NT2/D1 (cell line): ENCODE measurements around the gene CNPY4.

Experiments used
- DNase-seq: peaks from one replicate; pipeline ENCODE4 v3.0.0-alpha.2; 2011; ENCODE audit warnings: low read depth, low spot score
- H3K27me3 ChIP-seq: 2 replicates; pipeline ENCODE4 v1.6.0; 2011; ENCODE audit warnings: mild to moderate bottlenecking; ENCODE audit not compliant: insufficient read length, insufficient read depth
- H3K36me3 ChIP-seq: 2 replicates; pipeline ENCODE4 v1.6.1; 2011; ENCODE audit warnings: mild to moderate bottlenecking, low read length, mixed read lengths; ENCODE audit not compliant: insufficient read depth, insufficient read length
- H3K4me1 ChIP-seq: 2 replicates; pipeline ENCODE4 v1.5.1; 2011; ENCODE audit not compliant: insufficient read depth, insufficient read length
- H3K4me3 ChIP-seq: 2 replicates; pipeline ENCODE4 v1.5.1; 2011; ENCODE audit warnings: low read depth; ENCODE audit not compliant: insufficient read length
- H3K9ac ChIP-seq: 2 replicates; pipeline ENCODE4 v1.6.0; 2011; ENCODE audit warnings: low read depth; ENCODE audit not compliant: insufficient read length
- H3K9me3 ChIP-seq: 2 replicates; pipeline ENCODE4 v1.5.1; 2011; ENCODE audit warnings: mild to moderate bottlenecking, low read length; ENCODE audit not compliant: insufficient read depth
- SUZ12 ChIP-seq: IDR thresholded peaks from 2 replicates; pipeline ENCODE4 v1.6.1; 2011; ENCODE audit not compliant: insufficient read length, insufficient read depth; ENCODE audit errors: extremely low read depth
- YY1 ChIP-seq: IDR thresholded peaks from 2 replicates; pipeline ENCODE4 v1.6.1; 2011; ENCODE audit not compliant: insufficient read length, insufficient read depth
- ZNF274 ChIP-seq: IDR thresholded peaks from 2 replicates; pipeline ENCODE4 v1.6.1; 2011; ENCODE audit warnings: mild to moderate bottlenecking, low read depth, low read length

The CNPY4 gene

DNA sequence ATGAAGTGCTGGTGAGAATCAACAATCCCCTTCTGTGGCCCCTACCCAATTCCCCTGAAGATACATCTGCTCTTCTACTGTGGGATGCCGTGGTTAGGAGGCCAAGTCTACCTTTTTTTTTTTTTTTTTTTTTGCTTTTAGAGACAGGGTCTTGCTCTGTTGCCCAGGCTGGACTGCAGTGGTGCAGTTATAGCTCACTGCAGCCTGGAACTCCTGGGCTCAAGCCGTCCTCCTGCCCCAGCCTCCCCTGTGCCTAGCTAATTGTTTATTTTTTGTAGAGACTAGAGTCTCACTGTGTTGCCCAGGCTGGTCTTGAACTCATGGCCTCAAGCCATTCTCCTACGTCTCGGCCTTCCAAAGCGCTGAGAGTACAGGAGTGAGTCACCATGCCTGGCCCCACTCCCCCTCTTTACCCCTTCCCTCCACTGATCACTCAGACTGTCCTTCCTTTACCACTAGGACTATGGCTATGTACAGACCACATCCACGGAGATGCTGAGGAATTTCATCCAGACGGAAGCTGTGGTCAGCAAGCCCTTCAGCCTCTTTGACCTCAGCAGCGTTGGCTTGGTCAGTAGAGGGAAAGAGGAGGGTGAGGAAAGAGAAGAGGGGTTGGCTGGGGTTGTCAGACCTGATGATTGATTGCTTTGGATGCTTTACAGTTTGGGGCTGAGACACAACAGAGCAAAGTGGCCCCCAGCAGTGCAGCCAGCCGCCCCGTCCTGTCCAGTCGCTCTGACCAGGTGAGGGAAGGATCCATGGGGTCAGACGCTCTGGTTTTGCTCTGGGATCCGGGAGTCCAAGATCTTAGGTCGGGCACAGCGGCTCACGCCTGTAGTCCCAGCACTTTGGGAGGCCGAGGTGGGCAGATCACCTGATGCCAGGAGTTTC, 16.2 kb upstream of the CNPY4 start:
- Histone ChIP-seq H3K4me3 (no peak overlapping the region), H3K36me3 (peaks cover 65% of the 10 kb centered on the region), H3K9me3 (no peaks in the 10 kb centered on the region), H3K9ac (peak overlapping the region; percentile 21), H3K27me3 (no peaks in the 10 kb centered on the region), H3K4me1 (peaks cover 10% of the 10 kb centered on the region)
- TF ChIP-seq SUZ12: no peak
- no peak for DNase-seq

DNA sequence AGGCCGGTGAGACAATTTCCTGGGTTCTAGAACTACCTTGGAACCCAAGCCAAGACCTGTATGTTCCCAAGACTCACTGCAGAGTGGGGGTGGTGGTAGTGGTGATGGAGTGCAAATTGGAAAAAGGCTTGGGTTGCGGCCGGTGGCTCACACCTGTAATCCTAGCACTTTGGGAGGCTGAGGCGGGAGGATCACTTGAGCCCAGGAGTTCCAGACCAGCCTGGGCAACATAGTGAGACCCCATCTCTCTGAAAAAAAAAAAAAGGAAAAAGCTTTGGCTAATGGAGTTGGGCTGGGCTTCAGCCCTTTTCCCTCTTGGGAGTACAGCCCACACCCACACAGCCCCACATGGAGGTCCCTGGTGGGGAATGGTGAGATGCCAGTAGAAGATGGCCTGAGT, 13.9 kb upstream of the CNPY4 start:
- Histone ChIP-seq H3K27me3 (no peaks in the 10 kb centered on the region), H3K36me3 (peaks cover 63% of the 10 kb centered on the region), H3K9ac (no peak overlapping the region), H3K9me3 (no peaks in the 10 kb centered on the region), H3K4me3 (no peak overlapping the region), H3K4me1 (peaks cover 3% of the 10 kb centered on the region)
- no peak for TF ChIP-seq ZNF274
- TF ChIP-seq SUZ12: no peak
- TF ChIP-seq YY1: no peak
- DNase-seq: no peak

DNA sequence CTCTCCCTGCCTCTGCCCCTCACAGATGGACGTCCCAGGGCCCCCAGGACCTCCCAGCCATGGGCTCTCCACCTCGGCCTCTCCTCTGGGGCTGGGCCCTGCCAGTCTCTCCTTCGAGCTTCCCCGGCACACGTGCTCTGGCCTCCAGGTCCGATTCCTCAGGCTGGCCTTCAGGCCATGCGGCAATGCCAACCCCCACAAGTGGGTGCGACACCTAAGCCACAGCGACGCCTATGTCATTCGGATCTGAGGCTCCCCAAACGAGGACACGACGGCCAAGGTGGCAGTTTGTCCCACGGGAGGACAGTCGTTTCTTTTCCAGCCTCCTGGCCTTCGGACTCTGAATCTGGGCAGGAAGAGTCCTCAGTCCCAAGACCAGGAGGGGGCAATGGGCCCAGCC, 12.8 kb upstream of the CNPY4 start:
- H3K36me3 ChIP-seq: peaks cover 72% of the 10 kb centered on the region
- H3K4me1 ChIP-seq: peaks cover 3% of the 10 kb centered on the region
- no peaks in the 10 kb centered on the region for H3K9me3 ChIP-seq
- TF ChIP-seq ZNF274: no peak
- TF ChIP-seq YY1: no peak
- TF ChIP-seq SUZ12: no peak
- H3K27me3 ChIP-seq: no peaks in the 10 kb centered on the region
- no peak overlapping the region for H3K4me3 ChIP-seq
- no peak overlapping the region for H3K9ac ChIP-seq
- no peak for DNase-seq

DNA sequence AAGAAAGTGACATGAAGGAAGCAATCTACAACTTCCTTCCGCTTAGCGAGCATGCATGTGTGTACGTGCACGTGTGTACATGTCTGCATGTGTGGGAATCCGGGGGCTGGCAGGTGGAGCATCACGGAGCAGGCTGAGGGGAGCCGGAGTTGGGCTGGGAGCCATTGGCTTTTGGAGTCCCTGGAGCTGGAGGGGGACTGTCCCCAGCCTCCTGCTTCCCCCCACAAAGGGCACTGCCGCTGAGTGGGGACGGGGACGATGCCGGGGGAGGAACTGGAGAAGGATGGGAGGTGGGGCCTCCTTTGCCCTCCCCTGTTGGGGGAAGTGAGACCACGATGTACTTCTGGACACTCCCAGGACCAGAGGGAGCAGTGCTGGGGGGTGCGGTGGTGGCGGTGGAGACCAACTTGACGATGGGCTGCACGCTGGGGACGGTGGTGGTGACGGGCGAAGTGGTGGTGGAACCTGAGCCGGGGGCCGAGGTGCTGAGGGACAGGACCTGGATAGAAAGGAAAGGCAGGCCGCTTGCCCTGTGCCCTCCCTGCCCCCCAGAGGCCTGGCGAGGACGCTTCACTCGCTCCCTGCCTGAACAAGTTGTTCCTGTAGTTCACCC, 12.2 kb upstream of the CNPY4 start:
- Histone ChIP-seq H3K9ac (no peak overlapping the region), H3K36me3 (peaks cover 78% of the 10 kb centered on the region), H3K27me3 (no peaks in the 10 kb centered on the region), H3K4me1 (peaks cover 3% of the 10 kb centered on the region), H3K4me3 (no peak overlapping the region), H3K9me3 (no peaks in the 10 kb centered on the region)
- DNase-seq: no peak
- no peak for TF ChIP-seq SUZ12
- no peak for TF ChIP-seq ZNF274
- no peak for TF ChIP-seq YY1

DNA sequence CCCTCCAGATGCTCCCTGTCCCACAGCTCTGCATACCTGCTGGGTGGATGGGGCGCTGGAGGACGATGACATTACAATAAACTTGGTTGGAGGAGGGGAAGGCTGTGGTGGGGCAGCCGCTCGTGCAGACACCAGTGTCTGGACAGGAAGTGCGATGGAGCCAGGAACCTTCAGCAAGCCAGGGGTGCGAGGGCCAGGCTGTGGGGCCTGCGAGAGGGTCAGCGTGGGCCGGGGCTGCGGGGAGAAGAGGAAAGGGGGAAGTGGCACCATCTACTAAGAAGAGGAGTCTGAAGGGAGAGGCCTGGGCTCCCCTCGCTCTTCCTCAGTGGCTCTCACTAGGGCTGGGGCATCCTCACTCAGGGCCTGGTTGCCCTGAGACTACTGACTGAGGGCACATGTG, 11.5 kb upstream of the CNPY4 start:
- TF ChIP-seq SUZ12: no peak
- no peak for TF ChIP-seq YY1
- no peak for TF ChIP-seq ZNF274
- no peak overlapping the region for H3K4me3 ChIP-seq
- peaks cover 3% of the 10 kb centered on the region for H3K4me1 ChIP-seq
- no peaks in the 10 kb centered on the region for H3K27me3 ChIP-seq
- no peaks in the 10 kb centered on the region for H3K9me3 ChIP-seq
- H3K36me3 ChIP-seq: peaks cover 83% of the 10 kb centered on the region
- no peak for DNase-seq
- no peak overlapping the region for H3K9ac ChIP-seq

DNA sequence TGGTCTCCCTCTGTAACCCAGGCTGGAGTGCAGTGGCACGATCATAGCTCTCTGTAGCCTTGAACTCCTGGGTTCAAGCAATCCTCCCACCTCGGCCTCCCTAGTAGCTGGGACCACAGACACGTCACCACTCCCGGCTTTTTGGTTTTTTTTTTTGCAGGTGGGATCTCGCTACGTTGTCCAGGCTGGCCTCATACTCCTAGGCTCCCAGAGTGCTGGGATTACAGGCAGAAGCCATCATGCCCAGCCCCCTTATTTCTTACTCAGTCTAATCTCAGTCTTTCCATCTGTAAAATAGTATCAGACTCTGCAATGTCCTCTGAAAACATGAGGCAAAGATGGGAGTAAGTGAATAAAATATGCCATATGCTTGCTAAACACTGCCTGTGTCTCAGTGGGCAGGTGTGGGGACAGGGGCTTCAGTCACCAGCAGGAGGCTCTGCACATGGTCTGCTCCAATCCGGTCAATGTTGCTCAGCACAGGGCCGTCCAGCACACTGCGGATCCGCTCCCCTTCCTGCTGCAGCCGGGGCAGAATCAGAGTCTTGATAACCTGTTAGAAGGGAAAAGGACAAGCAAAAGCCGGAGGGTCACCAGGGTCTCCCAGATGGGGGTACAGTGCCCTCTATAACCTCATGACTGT, 9.8 kb upstream of the CNPY4 start:
- TF ChIP-seq YY1 (no peak), ZNF274 (no peak), SUZ12 (no peak)
- Histone ChIP-seq H3K27me3 (no peaks in the 10 kb centered on the region), H3K9me3 (no peaks in the 10 kb centered on the region), H3K4me3 (no peak overlapping the region), H3K36me3 (peaks cover 85% of the 10 kb centered on the region), H3K9ac (no peak overlapping the region), H3K4me1 (no peaks in the 10 kb centered on the region)
- no peak for DNase-seq

DNA sequence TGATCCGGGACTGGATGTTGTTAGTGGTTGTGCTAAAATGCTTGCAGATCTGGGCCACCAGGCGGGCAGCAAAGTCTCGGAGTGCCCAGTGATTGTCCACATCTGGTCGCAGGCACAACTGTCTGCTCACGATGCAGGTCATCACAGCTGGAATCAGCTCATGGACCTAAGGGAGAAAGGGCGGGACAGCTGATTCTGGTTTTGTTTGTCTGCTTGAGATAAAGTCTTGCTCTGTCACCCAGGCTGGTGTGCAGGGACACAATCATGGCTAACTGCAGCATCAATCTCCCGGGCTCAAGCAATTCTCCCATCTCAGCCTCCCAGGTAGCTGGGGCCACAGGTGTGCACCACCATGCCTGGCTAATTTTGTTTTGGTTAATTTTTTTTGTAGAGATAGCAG, 8.3 kb upstream of the CNPY4 start:
- Histone ChIP-seq H3K9ac (no peak overlapping the region), H3K27me3 (no peaks in the 10 kb centered on the region), H3K9me3 (no peaks in the 10 kb centered on the region), H3K36me3 (peaks cover 80% of the 10 kb centered on the region), H3K4me3 (no peak overlapping the region), H3K4me1 (no peaks in the 10 kb centered on the region)
- DNase-seq: no peak
- TF ChIP-seq ZNF274: no peak
- no peak for TF ChIP-seq YY1
- no peak for TF ChIP-seq SUZ12
